GM23338 (cell line): ENCODE measurements around the gene GAN. TPM values are rescaled to one million over a fixed set of nuclear protein-coding genes. Genes with fewer than 3 reads are reported as not detected.

Source experiments
- ATAC-seq: fragments of 200-7000 bp; cut with Tn5 transposase; 3 replicates; pipeline ENCODE4 v1.9.1; 2020
- DNase-seq: peaks from one replicate; pipeline ENCODE4 v3.0.0-alpha.2; 2015; ENCODE audit warnings: low spot score
- H2AFZ ChIP-seq: fragments of 200-600 bp; sonication (generic); 2 replicates; pipeline ENCODE4 v1.8.0; 2016; ENCODE audit warnings: antibody characterized with exemption, mild to moderate bottlenecking, moderate library complexity
- H3F3A ChIP-seq: fragments of 200-600 bp; sonication (generic); replicated peaks from 2 replicates; pipeline ENCODE4 v1.8.0; 2017; ENCODE audit warnings: antibody characterized with exemption, mixed run types, low read depth
- H3K27ac ChIP-seq: fragments of 200-600 bp; sonication (generic); 2 replicates; pipeline ENCODE4 v1.6.1; 2016; ENCODE audit warnings: low read depth
- H3K27me3 ChIP-seq: fragments of 200-600 bp; sonication (generic); 2 replicates; pipeline ENCODE4 v1.8.0; 2016; ENCODE audit warnings: mild to moderate bottlenecking, mixed run types, moderate library complexity; ENCODE audit not compliant: insufficient read depth
- H3K36me3 ChIP-seq: fragments of 200-600 bp; sonication (generic); 2 replicates; pipeline ENCODE4 v1.8.0; 2016; ENCODE audit warnings: mild to moderate bottlenecking; ENCODE audit not compliant: insufficient read depth
- H3K4me1 ChIP-seq: fragments of 200-600 bp; sonication (generic); 2 replicates; pipeline ENCODE4 v1.8.0; 2016; ENCODE audit warnings: mild to moderate bottlenecking, moderate library complexity; ENCODE audit not compliant: insufficient read depth
- H3K4me2 ChIP-seq: fragments of 200-600 bp; sonication (generic); 2 replicates; pipeline ENCODE4 v1.7.1; 2017; ENCODE audit warnings: mixed run types
- H3K4me3 ChIP-seq: fragments of 200-600 bp; sonication (generic); 2 replicates; pipeline ENCODE4 v1.6.1; 2016; ENCODE audit warnings: mixed run types
- H3K79me2 ChIP-seq: fragments of 200-600 bp; sonication (generic); replicated peaks from 2 replicates; pipeline ENCODE4 v1.8.0; 2017; ENCODE audit warnings: mild to moderate bottlenecking; ENCODE audit not compliant: insufficient read depth
- H3K9me2 ChIP-seq: fragments of 200-600 bp; sonication (generic); 2 replicates; pipeline ENCODE4 v1.8.0; 2017; ENCODE audit not compliant: insufficient read depth
- H4K20me1 ChIP-seq: fragments of 200-600 bp; sonication (generic); replicated peaks from 2 replicates; pipeline ENCODE4 v1.8.0; 2017; ENCODE audit warnings: mild to moderate bottlenecking; ENCODE audit not compliant: insufficient read depth
- H3K27ac Mint-ChIP-seq: 2 replicates; pipeline ENCODE4 v1.8.0; 2020; ENCODE audit warnings: inconsistent platforms, mild to moderate bottlenecking, moderate library complexity, mixed read lengths
- H3K27me3 Mint-ChIP-seq: 3 replicates; pipeline ENCODE4 v1.8.0; 2022; ENCODE audit warnings: low read depth, mild to moderate bottlenecking, moderate library complexity, mixed read lengths, inconsistent platforms; ENCODE audit not compliant: insufficient read depth, poor library complexity
- H3K36me3 Mint-ChIP-seq: 3 replicates; pipeline ENCODE4 v1.8.0; 2021; ENCODE audit warnings: low read depth, mild to moderate bottlenecking, inconsistent platforms, moderate library complexity, mixed read lengths
- H3K4me1 Mint-ChIP-seq: 3 replicates; pipeline ENCODE4 v1.8.0; 2020; ENCODE audit warnings: mild to moderate bottlenecking, inconsistent platforms, mixed read lengths
- H3K4me3 Mint-ChIP-seq: 3 replicates; pipeline ENCODE4 v1.8.0; 2021; ENCODE audit warnings: moderate library complexity, mild to moderate bottlenecking, inconsistent platforms, mixed read lengths
- H3K9me3 Mint-ChIP-seq: 3 replicates; pipeline ENCODE4 v1.8.0; 2020; ENCODE audit warnings: moderate library complexity, mild to moderate bottlenecking, inconsistent platforms, mixed read lengths
- CREB1 ChIP-seq: fragments of 250-450 bp; sonication (Bioruptor Pico); IDR thresholded peaks from 2 replicates; pipeline ENCODE4 v1.5.0; 2020; ENCODE audit warnings: low read depth, mild to moderate bottlenecking, moderate library complexity
- ETS1 ChIP-seq: IDR thresholded peaks from 2 replicates; pipeline ENCODE4 v1.6.1; 2016; ENCODE audit warnings: antibody characterized with exemption
- EZH2 ChIP-seq: fragments of 200-600 bp; sonication (generic); IDR thresholded peaks from one replicate; pipeline ENCODE4 v1.8.0; 2017; ENCODE audit warnings: antibody characterized with exemption, mild to moderate bottlenecking, low read depth; ENCODE audit not compliant: unreplicated experiment
- EZH2phosphoT487 ChIP-seq: fragments of 200-600 bp; sonication (generic); IDR thresholded peaks from one replicate; pipeline ENCODE4 v1.8.1; 2018; ENCODE audit warnings: antibody characterized with exemption; ENCODE audit not compliant: unreplicated experiment
- JUNB ChIP-seq: IDR thresholded peaks from one replicate; pipeline ENCODE4 v1.6.1; 2016; ENCODE audit warnings: antibody characterized with exemption; ENCODE audit not compliant: unreplicated experiment
- NANOG ChIP-seq: IDR thresholded peaks from 2 replicates; pipeline ENCODE4 v1.6.1; 2016; ENCODE audit warnings: antibody characterized with exemption, borderline replicate concordance
- POLR2AphosphoS5 ChIP-seq: IDR thresholded peaks from 2 replicates; pipeline ENCODE4 v1.6.1; 2016; ENCODE audit warnings: antibody characterized with exemption, low read depth
- STAT1 ChIP-seq: IDR thresholded peaks from one replicate; pipeline ENCODE4 v1.6.1; 2016; ENCODE audit warnings: antibody characterized with exemption; ENCODE audit not compliant: unreplicated experiment
- ZNF114 ChIP-seq: fragments of 250-450 bp; sonication (Bioruptor Pico); IDR thresholded peaks from 2 replicates; pipeline ENCODE4 v1.5.0; 2020; ENCODE audit warnings: mild to moderate bottlenecking, moderate library complexity
- ZNF331 ChIP-seq: fragments of 250-450 bp; sonication (Bioruptor Pico); IDR thresholded peaks from 2 replicates; pipeline ENCODE4 v1.5.0; 2020; ENCODE audit warnings: low read depth, mild to moderate bottlenecking, moderate library complexity
- polyA plus RNA-seq: library from polyadenylated mRNA; unstranded; fragments of >200 nt; fragmentation: Nextera tagmentation; extraction: Ambion mirVana; gene quantifications from 2 replicates; pipeline ENCODE4 v1.2.1, GENCODE V29; 2016
- total RNA-seq: library from RNA; depleted of rRNA; stranded (reverse); fragments of >200 nt; shearing (Covaris generic); gene quantifications from 2 replicates; pipeline ENCODE4 v1.2.3, GENCODE V29; 2014
- TF ChIP-seq, protein P1 (sequence below), 2 experiments: fragments of 200-600 bp in 1 of 2; sonication (generic) in 1 of 2; conservative IDR thresholded peaks; 2 replicates each; pipeline versions ENCODE4 v1.5.1 to v1.6.1; 2016 to 2017; ENCODE audit warnings: antibody characterized with exemption in 2 of 2, low read depth in 2 of 2, mild to moderate bottlenecking in 2 of 2, moderate library complexity in 1 of 2

Gene GAN
- total and polyA plus RNA-seq, 2 experiments from 2014 or later: 8.1 to 28.5 TPM

- Histone ChIP-seq H3F3A (no peaks in the 10 kb centered on the region), H3K4me2 (no peak overlapping the region), H3K27me3 (no peaks in the 10 kb centered on the region), H3K79me2 (peaks cover 44% of the 10 kb centered on the region), H3K9me2 (0 out of 2 replicates have a peak, but pooled peaks cover 2% of the 10 kb centered on the region), H4K20me1 (peaks cover 8% of the 10 kb centered on the region; the same call in 1 of the 2 replicates), H3K36me3 (peaks cover 9% of the 10 kb centered on the region; the same call in 1 of the 2 replicates), H3K27ac (no peak overlapping the region), H3K4me1 (no peaks in the 10 kb centered on the region), H2AFZ (no peak overlapping the region), H3K4me3 (no peak overlapping the region)
- H3K9me3 Mint-ChIP-seq: peaks cover 60% of the 10 kb centered on the region
- DNase-seq (no peak), ATAC-seq (no peak)
- peaks cover 62% of the 10 kb centered on the region for H3K36me3 Mint-ChIP-seq
- no peak overlapping the region for H3K27ac Mint-ChIP-seq
- H3K4me1 Mint-ChIP-seq: no peaks in the 10 kb centered on the region
- H3K27me3 Mint-ChIP-seq: peaks cover 3% of the 10 kb centered on the region
- TF ChIP-seq, protein P1, sequence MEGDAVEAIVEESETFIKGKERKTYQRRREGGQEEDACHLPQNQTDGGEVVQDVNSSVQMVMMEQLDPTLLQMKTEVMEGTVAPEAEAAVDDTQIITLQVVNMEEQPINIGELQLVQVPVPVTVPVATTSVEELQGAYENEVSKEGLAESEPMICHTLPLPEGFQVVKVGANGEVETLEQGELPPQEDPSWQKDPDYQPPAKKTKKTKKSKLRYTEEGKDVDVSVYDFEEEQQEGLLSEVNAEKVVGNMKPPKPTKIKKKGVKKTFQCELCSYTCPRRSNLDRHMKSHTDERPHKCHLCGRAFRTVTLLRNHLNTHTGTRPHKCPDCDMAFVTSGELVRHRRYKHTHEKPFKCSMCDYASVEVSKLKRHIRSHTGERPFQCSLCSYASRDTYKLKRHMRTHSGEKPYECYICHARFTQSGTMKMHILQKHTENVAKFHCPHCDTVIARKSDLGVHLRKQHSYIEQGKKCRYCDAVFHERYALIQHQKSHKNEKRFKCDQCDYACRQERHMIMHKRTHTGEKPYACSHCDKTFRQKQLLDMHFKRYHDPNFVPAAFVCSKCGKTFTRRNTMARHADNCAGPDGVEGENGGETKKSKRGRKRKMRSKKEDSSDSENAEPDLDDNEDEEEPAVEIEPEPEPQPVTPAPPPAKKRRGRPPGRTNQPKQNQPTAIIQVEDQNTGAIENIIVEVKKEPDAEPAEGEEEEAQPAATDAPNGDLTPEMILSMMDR (conservative IDR thresholded peaks at IDR 0.05; ENCODE audit: low read depth in 2 of 2): no peak
- TF ChIP-seq POLR2AphosphoS5 (no peak), EZH2phosphoT487 (no peak), JUNB (no peak)
- no peak overlapping the region for H3K4me3 Mint-ChIP-seq
Observed at GRCh38 chr16:81347425-81347824, 32.7 kb downstream of the GAN start.

DNA sequence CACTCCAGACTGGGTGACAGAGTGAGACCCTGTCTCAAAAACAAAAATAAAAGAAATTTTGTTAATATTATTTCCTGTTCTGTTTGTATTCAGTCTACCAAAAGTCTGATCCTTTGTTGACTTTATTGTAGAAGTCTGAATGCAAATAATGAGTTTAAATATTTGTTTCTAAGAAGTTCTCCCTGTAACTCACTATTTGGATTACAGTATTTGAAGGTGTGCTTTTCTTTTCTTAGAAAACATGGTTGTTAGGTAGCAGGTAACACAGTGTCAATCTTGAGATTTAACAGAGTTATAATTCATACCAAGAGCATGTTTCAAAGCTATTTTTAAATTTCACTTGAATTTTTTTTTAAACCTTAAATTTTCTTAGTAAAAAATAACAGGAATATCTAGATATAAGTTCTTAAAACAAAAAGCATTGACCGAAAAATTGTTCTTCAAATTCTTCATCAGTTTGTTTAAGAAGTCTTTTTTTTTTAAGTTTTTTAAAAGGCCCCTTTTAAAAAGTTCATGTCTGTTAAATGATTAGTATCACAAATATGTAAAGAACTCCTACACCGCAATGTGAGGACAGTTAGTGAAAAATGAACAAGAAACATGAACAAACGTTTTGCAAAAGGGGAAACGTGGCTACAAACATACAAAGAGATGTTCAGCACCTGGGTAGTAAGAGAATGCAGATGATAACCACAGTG is 35.0 kb downstream of the GAN start:
- ATAC-seq: no peak
- H3K27ac ChIP-seq: no peak overlapping the region
- no peaks in the 10 kb centered on the region for H3K4me1 Mint-ChIP-seq

More for the DNA sequence above, 35.0 kb downstream of the GAN start:
- Mint-ChIP-seq H3K27ac (no peak overlapping the region), H3K9me3 (peaks cover 36% of the 10 kb centered on the region), H3K36me3 (peaks cover 48% of the 10 kb centered on the region), H3K4me3 (no peak overlapping the region), H3K27me3 (peaks cover 3% of the 10 kb centered on the region)
- Histone ChIP-seq H3K27me3 (no peaks in the 10 kb centered on the region), H3K4me1 (no peaks in the 10 kb centered on the region), H4K20me1 (peaks cover 10% of the 10 kb centered on the region; the same call in 1 of the 2 replicates), H3K79me2 (peaks cover 49% of the 10 kb centered on the region), H3K4me2 (no peak overlapping the region), H3K9me2 (no peaks in the 10 kb centered on the region), H3F3A (no peaks in the 10 kb centered on the region), H3K4me3 (no peak overlapping the region), H2AFZ (no peak overlapping the region), H3K36me3 (peaks cover 14% of the 10 kb centered on the region; the same call in 1 of the 2 replicates)
- no peak for DNase-seq
- TF ChIP-seq JUNB: no peak
- TF ChIP-seq EZH2phosphoT487: no peak
- TF ChIP-seq ETS1: no peak
- TF ChIP-seq EZH2: no peak
- no peak for TF ChIP-seq CREB1
- TF ChIP-seq ZNF331 (CRISPR knock-in tag): no peak
- no peak for TF ChIP-seq ZNF114 (CRISPR knock-in tag)
- no peak for TF ChIP-seq POLR2AphosphoS5
- no peak for TF ChIP-seq STAT1
- TF ChIP-seq NANOG: no peak
